Measurements from ENCODE around the gene TP63.

GRCh38 chr3:189820365-189820720 is 189.2 kb downstream of the TP63 start:
- TF ChIP-seq CTCF (IDR thresholded peaks at IDR 0.05; ENCODE audit: extremely low read depth in 1 of 2, insufficient read depth in 1 of 2, low read depth in 1 of 2, low read length in 2 of 2) (no peak), POLR2A (IDR thresholded peaks at IDR 0.05; ENCODE audit: low read depth, low read length) (no peak)

Data from endothelial cell of umbilical vein (primary cell).